Neural cell (in vitro differentiated cells): ENCODE data around the gene MRM1. TPM values are rescaled to one million over a fixed set of nuclear protein-coding genes. Genes with fewer than 3 reads are reported as not detected.

Source experiments
- H2AFZ ChIP-seq: fragments of 200-600, 300-800 bp; sonication (generic), shearing (Covaris generic); 2 replicates; pipeline ENCODE4 v1.6.0; 2014; ENCODE audit warnings: low read depth, mild to moderate bottlenecking, antibody characterized with exemption, low read length, moderate library complexity
- H3F3A ChIP-seq: fragments of 200-600 bp; shearing (Covaris generic); 2 replicates; pipeline ENCODE4 v1.6.1; 2016; ENCODE audit warnings: mild to moderate bottlenecking, moderate library complexity, mixed read lengths, antibody characterized with exemption, low read length; ENCODE audit not compliant: insufficient read depth, poor library complexity, severe bottlenecking
- H3K27ac ChIP-seq: fragments of 200-600, 300-800 bp; sonication (generic), shearing (Covaris generic); 2 replicates; pipeline ENCODE4 v1.5.1; 2014; ENCODE audit warnings: mild to moderate bottlenecking, low read length, moderate library complexity
- H3K27me3 ChIP-seq: fragments of 300-800, 200-600 bp; sonication (generic), shearing (Covaris generic); 2 replicates; pipeline ENCODE4 v1.6.0; 2014; ENCODE audit warnings: mild to moderate bottlenecking, low read depth, low read length, moderate library complexity; ENCODE audit not compliant: insufficient read depth
- H3K36me3 ChIP-seq: fragments of 300-800, 200-600 bp; sonication (generic), shearing (Covaris generic); 2 replicates; pipeline ENCODE4 v1.5.1; 2014; ENCODE audit warnings: mild to moderate bottlenecking, antibody characterized with exemption, low read length, moderate library complexity; ENCODE audit not compliant: insufficient read depth
- H3K4me2 ChIP-seq: fragments of 300-800, 200-600 bp; sonication (generic), shearing (Covaris generic); 2 replicates; pipeline ENCODE4 v1.6.0; 2014; ENCODE audit warnings: mild to moderate bottlenecking, low read length
- H3K4me3 ChIP-seq: fragments of 300-800, 200-600 bp; sonication (generic), shearing (Covaris generic); 2 replicates; pipeline ENCODE4 v1.5.1; 2014; ENCODE audit warnings: mild to moderate bottlenecking, low read length, moderate library complexity
- H3K79me2 ChIP-seq: fragments of 200-600 bp; shearing (Covaris generic); replicated peaks from 2 replicates; pipeline ENCODE4 v1.6.0; 2014; ENCODE audit warnings: mild to moderate bottlenecking, low read length, moderate library complexity; ENCODE audit not compliant: insufficient read depth
- H3K9ac ChIP-seq: fragments of 300-800, 200-600 bp; sonication (generic), shearing (Covaris generic); 2 replicates; pipeline ENCODE4 v1.6.1; 2016; ENCODE audit warnings: mild to moderate bottlenecking, low read length, mixed read lengths
- H3K9me2 ChIP-seq: fragments of 200-600 bp; shearing (Covaris generic); 2 replicates; pipeline ENCODE4 v1.6.1; 2016; ENCODE audit warnings: mild to moderate bottlenecking, low read length, mixed read lengths; ENCODE audit not compliant: insufficient read depth
- H3K9me3 ChIP-seq: fragments of 200-600, 300-800 bp; sonication (generic), shearing (Covaris generic); 2 replicates; pipeline ENCODE4 v1.6.1; 2016; ENCODE audit warnings: mild to moderate bottlenecking, mixed run types, low read length, moderate library complexity, mixed read lengths
- H4K20me1 ChIP-seq: fragments of 200-600 bp; shearing (Covaris generic); 2 replicates; pipeline ENCODE4 v1.6.1; 2016; ENCODE audit warnings: mild to moderate bottlenecking, mixed run types; ENCODE audit not compliant: insufficient read depth
- EP300 ChIP-seq: fragments of 450-650 bp; conservative IDR thresholded peaks from 2 replicates; pipeline ENCODE4 v1.6.1; 2014; ENCODE audit warnings: antibody characterized with exemption, mild to moderate bottlenecking, moderate library complexity; ENCODE audit not compliant: poor library complexity, severe bottlenecking
- EZH2 ChIP-seq: fragments of 200-600, 300-800 bp; shearing (Covaris generic), sonication (generic); IDR thresholded peaks from 2 replicates; pipeline ENCODE4 v1.6.1; 2014; ENCODE audit warnings: antibody characterized with exemption, low read length, borderline replicate concordance, mild to moderate bottlenecking; ENCODE audit not compliant: insufficient read depth, poor library complexity, severe bottlenecking
- MXI1 ChIP-seq: fragments of 450-650 bp; conservative IDR thresholded peaks from 2 replicates; pipeline ENCODE4 v1.6.1; 2014; ENCODE audit warnings: antibody characterized with exemption, mild to moderate bottlenecking; ENCODE audit not compliant: poor library complexity, severe bottlenecking
- POLR2AphosphoS5 ChIP-seq: IDR thresholded peaks from 2 replicates; pipeline ENCODE4 v1.6.1; 2012
- RAD21 ChIP-seq: fragments of 450-650 bp; conservative IDR thresholded peaks from 2 replicates; pipeline ENCODE4 v1.6.1; 2014; ENCODE audit warnings: antibody characterized with exemption, mild to moderate bottlenecking, moderate library complexity
- SMC3 ChIP-seq: fragments of 450-650 bp; conservative IDR thresholded peaks from 2 replicates; pipeline ENCODE4 v1.6.1; 2014; ENCODE audit warnings: antibody characterized with exemption, mild to moderate bottlenecking, moderate library complexity; ENCODE audit not compliant: poor library complexity
- TAF1 ChIP-seq: IDR thresholded peaks from 2 replicates; pipeline ENCODE4 v1.6.1; 2012; ENCODE audit warnings: low read depth
- polyA minus RNA-seq: library from RNA; depleted of rRNA, polyadenylated mRNA; stranded (reverse); fragments of >200 nt; gene quantifications from 2 replicates; pipeline ENCODE4 v1.2.3, GENCODE V29; 2014
- polyA plus RNA-seq: library from polyadenylated mRNA; depleted of rRNA; stranded (reverse); fragments of >200 nt; gene quantifications from 2 replicates; pipeline ENCODE4 v1.2.3, GENCODE V29; 2014
- TF ChIP-seq, protein P1 (sequence below): fragments of 450-650 bp; IDR thresholded peaks from 2 replicates; pipeline ENCODE4 v1.5.1; 2014; ENCODE audit warnings: antibody characterized with exemption, mild to moderate bottlenecking, moderate library complexity; ENCODE audit not compliant: poor library complexity, severe bottlenecking
- TF ChIP-seq, protein P2 (sequence below): IDR thresholded peaks from 2 replicates; pipeline ENCODE4 v1.6.1; 2012; ENCODE audit warnings: borderline replicate concordance

Gene MRM1
- 1.8 and 4.0 TPM in 2 replicates for polyA plus RNA-seq
- polyA minus RNA-seq = 2.7 and 3.2 TPM in 2 replicates

DNA sequence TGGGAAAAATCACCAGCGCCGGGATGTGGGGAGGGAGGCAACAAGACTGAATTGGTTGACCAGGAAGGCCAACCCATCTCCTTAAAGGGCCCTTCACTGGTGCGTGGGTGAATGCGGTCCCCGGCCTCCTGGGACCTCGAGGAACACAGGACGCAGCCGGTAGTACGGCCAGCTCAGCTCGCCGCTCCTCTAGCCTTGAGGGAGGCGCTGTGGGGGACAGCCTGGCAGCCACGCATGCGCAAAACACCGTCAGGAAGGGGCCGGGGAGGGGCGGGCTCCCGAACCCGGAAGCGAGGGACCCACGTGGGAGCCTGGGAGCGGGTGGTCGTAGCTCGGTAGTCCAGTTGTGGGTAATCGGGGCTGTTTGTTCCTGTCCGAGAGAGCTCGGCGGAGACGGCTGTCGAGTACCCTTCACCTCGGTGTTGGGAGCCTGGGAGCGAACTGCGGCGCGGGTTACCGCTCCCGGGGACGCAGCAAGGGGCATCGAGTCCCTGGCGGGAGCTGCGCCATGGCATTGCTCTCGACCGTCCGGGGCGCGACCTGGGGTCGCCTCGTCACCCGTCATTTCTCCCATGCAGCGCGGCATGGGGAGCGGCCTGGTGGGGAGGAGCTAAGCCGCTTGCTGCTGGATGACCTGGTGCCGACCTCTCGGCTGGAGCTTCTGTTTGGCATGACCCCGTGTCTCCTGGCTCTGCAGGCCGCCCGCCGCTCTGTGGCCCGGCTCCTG is at the start of gene MRM1:
Gene MRM1 (plus strand): TSS at position 281 of the 727 bp plus-strand sequence. CDS start 228 bp downstream, at position 509.
- peak within 1 kb of the TSS; percentile 61 for H2AFZ ChIP-seq
- H3K27ac ChIP-seq = peak within 1 kb of the TSS; percentile 38
- H3K4me3 ChIP-seq = peak within 1 kb of the TSS; percentile 85
- H3K79me2 ChIP-seq = no peaks in the 10 kb centered on the region
- peak within 1 kb of the TSS; percentile 74 for H3K4me2 ChIP-seq
- no peaks in the 10 kb centered on the region for H3K9me3 ChIP-seq
- no peaks in the 10 kb centered on the region for H3K36me3 ChIP-seq
- H3K9me2 ChIP-seq = no peaks in the 10 kb centered on the region
- H3F3A ChIP-seq = no peaks in the 10 kb centered on the region
- H3K9ac ChIP-seq = peak within 1 kb of the TSS; percentile 54
- H4K20me1 ChIP-seq = no peaks in the 10 kb centered on the region
- TF ChIP-seq MXI1 (peak; percentile 98), TAF1 (no peak), POLR2AphosphoS5 (peak; percentile 35)
- TF ChIP-seq, protein P1, sequence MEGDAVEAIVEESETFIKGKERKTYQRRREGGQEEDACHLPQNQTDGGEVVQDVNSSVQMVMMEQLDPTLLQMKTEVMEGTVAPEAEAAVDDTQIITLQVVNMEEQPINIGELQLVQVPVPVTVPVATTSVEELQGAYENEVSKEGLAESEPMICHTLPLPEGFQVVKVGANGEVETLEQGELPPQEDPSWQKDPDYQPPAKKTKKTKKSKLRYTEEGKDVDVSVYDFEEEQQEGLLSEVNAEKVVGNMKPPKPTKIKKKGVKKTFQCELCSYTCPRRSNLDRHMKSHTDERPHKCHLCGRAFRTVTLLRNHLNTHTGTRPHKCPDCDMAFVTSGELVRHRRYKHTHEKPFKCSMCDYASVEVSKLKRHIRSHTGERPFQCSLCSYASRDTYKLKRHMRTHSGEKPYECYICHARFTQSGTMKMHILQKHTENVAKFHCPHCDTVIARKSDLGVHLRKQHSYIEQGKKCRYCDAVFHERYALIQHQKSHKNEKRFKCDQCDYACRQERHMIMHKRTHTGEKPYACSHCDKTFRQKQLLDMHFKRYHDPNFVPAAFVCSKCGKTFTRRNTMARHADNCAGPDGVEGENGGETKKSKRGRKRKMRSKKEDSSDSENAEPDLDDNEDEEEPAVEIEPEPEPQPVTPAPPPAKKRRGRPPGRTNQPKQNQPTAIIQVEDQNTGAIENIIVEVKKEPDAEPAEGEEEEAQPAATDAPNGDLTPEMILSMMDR = peak; percentile 55
- no peaks in the 10 kb centered on the region for H3K27me3 ChIP-seq

GRCh38 chr17:36553459-36553858 is 47.9 kb upstream of the MRM1 start:
- Histone ChIP-seq H4K20me1 (no peaks in the 10 kb centered on the region), H3K9me2 (no peaks in the 10 kb centered on the region), H3K27me3 (no peaks in the 10 kb centered on the region), H3K4me2 (no peak overlapping the region), H2AFZ (no peak overlapping the region), H3K9me3 (no peaks in the 10 kb centered on the region), H3F3A (no peaks in the 10 kb centered on the region), H3K27ac (no peak overlapping the region), H3K9ac (no peak overlapping the region), H3K4me3 (no peak overlapping the region), H3K79me2 (peaks cover 52% of the 10 kb centered on the region), H3K36me3 (peaks cover 8% of the 10 kb centered on the region)
- TF ChIP-seq SMC3 (no peak), EP300 (no peak), MXI1 (no peak), TAF1 (no peak), POLR2AphosphoS5 (no peak), RAD21 (no peak), EZH2 (no peak)
- TF ChIP-seq, protein P1 = no peak
- TF ChIP-seq, protein P2, sequence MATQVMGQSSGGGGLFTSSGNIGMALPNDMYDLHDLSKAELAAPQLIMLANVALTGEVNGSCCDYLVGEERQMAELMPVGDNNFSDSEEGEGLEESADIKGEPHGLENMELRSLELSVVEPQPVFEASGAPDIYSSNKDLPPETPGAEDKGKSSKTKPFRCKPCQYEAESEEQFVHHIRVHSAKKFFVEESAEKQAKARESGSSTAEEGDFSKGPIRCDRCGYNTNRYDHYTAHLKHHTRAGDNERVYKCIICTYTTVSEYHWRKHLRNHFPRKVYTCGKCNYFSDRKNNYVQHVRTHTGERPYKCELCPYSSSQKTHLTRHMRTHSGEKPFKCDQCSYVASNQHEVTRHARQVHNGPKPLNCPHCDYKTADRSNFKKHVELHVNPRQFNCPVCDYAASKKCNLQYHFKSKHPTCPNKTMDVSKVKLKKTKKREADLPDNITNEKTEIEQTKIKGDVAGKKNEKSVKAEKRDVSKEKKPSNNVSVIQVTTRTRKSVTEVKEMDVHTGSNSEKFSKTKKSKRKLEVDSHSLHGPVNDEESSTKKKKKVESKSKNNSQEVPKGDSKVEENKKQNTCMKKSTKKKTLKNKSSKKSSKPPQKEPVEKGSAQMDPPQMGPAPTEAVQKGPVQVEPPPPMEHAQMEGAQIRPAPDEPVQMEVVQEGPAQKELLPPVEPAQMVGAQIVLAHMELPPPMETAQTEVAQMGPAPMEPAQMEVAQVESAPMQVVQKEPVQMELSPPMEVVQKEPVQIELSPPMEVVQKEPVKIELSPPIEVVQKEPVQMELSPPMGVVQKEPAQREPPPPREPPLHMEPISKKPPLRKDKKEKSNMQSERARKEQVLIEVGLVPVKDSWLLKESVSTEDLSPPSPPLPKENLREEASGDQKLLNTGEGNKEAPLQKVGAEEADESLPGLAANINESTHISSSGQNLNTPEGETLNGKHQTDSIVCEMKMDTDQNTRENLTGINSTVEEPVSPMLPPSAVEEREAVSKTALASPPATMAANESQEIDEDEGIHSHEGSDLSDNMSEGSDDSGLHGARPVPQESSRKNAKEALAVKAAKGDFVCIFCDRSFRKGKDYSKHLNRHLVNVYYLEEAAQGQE = no peak
